NCI-H524 treated with DMSO at 0.1 percent for 48 hours (cell line): ENCODE data around the gene BTBD8.

Source experiments
- DNase-seq: peaks from one replicate; lab custom pipeline; 2025; lab: John Stamatoyannopoulos, UW

BTBD8 gene

DNA sequence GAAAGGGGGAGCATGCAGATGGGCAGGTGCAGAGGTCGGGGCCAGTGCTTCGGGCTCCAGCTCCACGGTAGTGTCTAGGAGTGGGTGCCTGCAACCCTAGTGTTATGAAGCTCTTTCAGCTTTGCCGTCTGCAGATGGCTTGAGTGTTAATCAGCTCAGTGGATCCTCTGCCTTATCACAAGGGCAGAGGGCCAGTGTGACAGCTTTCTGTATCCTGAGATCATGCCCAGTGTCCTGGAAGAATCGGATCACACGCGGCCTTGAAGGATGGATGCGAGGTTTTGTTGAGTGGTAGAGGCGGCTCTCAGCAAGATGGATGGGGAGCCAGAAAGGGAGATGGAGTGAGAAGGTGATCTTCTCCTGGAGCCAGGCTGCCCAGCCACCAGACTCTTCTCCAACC lies 112.1 kb downstream of the BTBD8 start:
- DNase-seq: no peak

DNA sequence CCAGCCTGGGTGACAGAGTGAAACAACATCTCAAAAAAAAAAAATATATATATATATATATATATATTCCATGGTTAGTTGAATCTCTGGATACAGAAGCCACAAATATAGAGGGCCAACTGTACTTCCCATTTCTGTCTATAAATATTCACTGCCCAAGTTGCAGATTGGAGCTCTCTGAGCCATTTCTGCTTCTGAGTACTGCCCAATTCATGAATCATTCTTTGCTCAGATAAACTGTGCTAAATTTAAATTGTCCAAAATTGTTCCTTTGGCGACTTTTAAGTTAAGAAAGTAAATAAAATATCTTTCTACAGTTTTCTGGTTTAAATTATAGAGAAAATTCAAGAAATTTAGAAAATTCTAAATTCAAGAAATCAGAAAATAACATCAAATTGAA lies 114.4 kb downstream of the BTBD8 start:
- no peak for DNase-seq

DNA sequence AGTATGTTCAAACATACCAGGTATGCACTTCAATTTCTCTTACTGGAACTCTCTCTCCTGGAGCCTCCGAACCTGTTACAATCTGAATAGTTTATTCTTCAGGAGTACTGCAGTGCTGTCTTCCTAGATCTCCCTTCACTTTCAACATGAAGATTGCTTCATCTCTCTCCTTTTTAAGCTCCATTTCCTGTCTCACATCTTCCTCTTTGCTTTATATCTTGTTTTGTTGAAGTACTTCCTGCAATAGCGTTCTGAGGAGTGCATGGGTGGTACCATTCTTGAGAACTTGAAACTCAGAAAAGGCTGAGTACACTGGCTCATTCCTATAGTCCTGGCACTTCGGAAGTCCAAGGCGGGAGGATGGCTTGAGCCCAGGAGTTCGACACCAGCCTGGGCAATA lies 121.8 kb downstream of the BTBD8 start:
- no peak for DNase-seq

DNA sequence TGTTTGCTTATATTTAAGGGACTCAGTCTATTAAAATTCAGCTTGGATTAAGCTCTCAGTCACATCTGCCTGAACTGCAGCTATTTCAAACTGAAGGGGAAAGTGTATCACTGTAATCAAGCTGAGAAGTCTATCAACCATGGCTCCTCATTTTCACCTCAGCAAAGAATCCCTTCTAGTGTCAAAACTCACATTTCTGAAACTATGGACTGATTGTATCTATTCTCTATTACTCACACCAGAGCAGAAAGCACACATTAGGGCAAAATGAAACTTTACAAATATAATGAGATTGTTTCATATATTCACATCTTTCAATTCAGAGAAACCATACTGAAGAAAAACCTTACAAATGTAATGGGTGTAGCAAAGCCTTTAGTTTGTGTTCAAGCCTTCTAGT lies 123.0 kb downstream of the BTBD8 start:
- DNase-seq: no peak

DNA sequence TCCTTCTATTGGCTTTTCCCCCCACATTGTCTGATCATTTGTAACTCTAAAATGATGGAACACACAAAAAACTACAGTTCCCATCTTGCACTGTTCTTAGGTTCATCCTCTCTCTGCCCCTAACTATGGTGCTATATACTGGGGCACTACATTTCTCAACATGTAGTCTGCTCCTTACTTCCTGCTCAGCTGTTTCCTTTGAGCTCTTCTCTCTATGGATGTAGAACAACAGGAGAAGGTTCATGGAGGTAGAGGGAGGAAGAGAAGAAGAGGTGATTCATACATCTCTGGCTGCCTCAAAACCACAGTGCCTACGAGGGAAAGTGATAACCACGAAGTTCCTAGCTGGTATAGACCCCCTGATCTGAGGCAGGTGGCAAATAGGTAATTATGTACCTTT lies 130.6 kb downstream of the BTBD8 start:
- no peak for DNase-seq

GRCh38 chr1:92211166-92211565 lies 131.0 kb downstream of the BTBD8 start:
- no peak for DNase-seq

DNA sequence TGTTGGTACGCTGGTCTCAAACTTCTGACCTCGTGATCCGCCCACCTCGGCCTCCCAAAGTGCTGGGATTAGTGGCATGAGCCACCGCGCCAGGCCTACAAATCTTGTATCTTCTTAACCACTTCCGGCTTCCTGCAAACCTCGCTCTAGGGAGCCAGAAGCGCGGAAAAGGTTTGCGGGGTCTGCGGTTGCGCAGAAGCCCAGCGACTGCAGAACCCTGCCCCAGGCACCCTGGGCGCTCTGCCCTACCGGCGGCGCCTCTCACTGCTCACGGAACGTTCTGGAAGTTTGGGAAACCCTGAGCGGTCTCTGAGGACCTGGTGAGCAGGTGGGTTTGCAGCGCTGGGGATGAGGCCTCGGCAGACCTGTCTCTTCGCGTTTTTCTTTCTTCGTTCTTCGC lies 137.6 kb downstream of the BTBD8 start, which contains the start of gene C1orf146:
Gene C1orf146 (plus strand): TSS at position 195 of the 400 bp plus-strand sequence. CDS start 13,506 bp downstream, outside the sequence.
- DNase-seq: no peak

GRCh38 chr1:92218559-92218958 lies 138.4 kb downstream of the BTBD8 start:
- no peak for DNase-seq

GRCh38 chr1:92219028-92219427 lies 138.9 kb downstream of the BTBD8 start:
- no peak for DNase-seq

- no peak for DNase-seq
These were observed 148.3 kb downstream of the BTBD8 start for GRCh38 chr1:92228401-92228800.

DNA sequence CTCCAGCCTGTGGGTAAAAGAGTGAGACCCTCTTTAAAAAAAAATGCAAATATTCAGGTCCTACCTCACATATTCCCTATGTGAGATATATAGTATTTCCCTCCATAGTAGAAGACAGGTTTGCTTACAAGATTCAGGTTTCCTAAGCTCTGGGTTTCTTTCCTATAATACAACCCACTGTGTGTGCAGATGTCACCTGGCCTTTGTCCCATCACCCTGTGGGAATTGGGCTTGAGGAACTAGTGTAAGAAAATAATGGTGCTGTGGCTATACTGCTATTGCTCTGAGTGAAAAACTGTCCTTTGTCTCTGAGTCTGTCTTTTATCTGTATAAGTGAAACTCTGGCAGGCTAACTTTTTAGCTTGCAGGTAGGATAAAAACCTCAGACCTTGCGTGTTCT lies 150.6 kb downstream of the BTBD8 start:
- no peak for DNase-seq
